Measurements from ENCODE around the gene MINAR1. TPM values are rescaled to one million over a fixed set of nuclear protein-coding genes. Genes with fewer than 3 reads are reported as not detected.

The MINAR1 gene
- total and polyA plus RNA-seq, 2 of the 13 experiments (the other 11 are each of a cell fraction or from before 2014, with no cell fraction given), result 0.15 to 0.16 TPM

GRCh38 chr15:79432345-79433275 lies 474 bp downstream of the MINAR1 start (continued):
- no peak for TF ChIP-seq BRF2 (CRISPR knock-in tag; IDR thresholded peaks at IDR 0.05)
- TF ChIP-seq RXRB (CRISPR knock-in tag; IDR thresholded peaks at IDR 0.05; ENCODE audit: borderline replicate concordance), result no peak
- no peak for TF ChIP-seq SP4 (CRISPR knock-in tag; IDR thresholded peaks at IDR 0.05)
- TF ChIP-seq BRD4 (CRISPR knock-in tag; IDR thresholded peaks at IDR 0.05), result no peak
- TF ChIP-seq SALL1 (CRISPR knock-in tag; IDR thresholded peaks at IDR 0.05), result no peak
- TF ChIP-seq ZBTB10 (CRISPR knock-in tag; IDR thresholded peaks at IDR 0.05; ENCODE audit: borderline replicate concordance), result no peak
- TF ChIP-seq CSRNP1 (CRISPR knock-in tag; IDR thresholded peaks at IDR 0.05), result no peak
- TF ChIP-seq ZNF691 (CRISPR knock-in tag; IDR thresholded peaks at IDR 0.05; ENCODE audit: borderline replicate concordance, low read depth), result no peak
- TF ChIP-seq U2AF1 (optimal IDR thresholded peaks at IDR 0.05; ENCODE audit: low read depth, low read length), result no peak
- TF ChIP-seq FOXA1 (IDR thresholded peaks at IDR 0.05), result no peak
- TF ChIP-seq FOXA1 (CRISPR knock-in tag; IDR thresholded peaks at IDR 0.05), result no peak
